ENCODE data around the gene PBX2.

- TF ChIP-seq CTCF (IDR thresholded peaks at IDR 0.05) (no peak), POLR2A (IDR thresholded peaks at IDR 0.05) (no peak)
These were observed 10.9 kb upstream of the PBX2 start for GRCh38 chr6:32200711-32201475.

All from lower leg skin (tissue), 3 donors.